GM15510 (cell line): Measurements from ENCODE around the gene FICD.

Experiments used
- POLR2A ChIP-seq: IDR thresholded peaks from 3 replicates; pipeline ENCODE4 v1.6.1; 2011; ENCODE audit warnings: borderline replicate concordance; ENCODE audit not compliant: insufficient read length; ENCODE audit errors: extremely low read depth

Gene FICD

GRCh38 chr12:108514973-108515814 is at the start of gene FICD:
Gene FICD, plus strand, starts transcription at chr12:108515277. Its CDS starts 1,696 bp downstream, at chr12:108516973.
- TF ChIP-seq POLR2A = peak; percentile 59

GRCh38 chr12:108465417-108465816 is 49.7 kb upstream of the FICD start:
- no peak for TF ChIP-seq POLR2A

GRCh38 chr12:108468196-108468968 is 46.7 kb upstream of the FICD start:
- no peak for TF ChIP-seq POLR2A

- no peak for TF ChIP-seq POLR2A
These were observed 41.5 kb upstream of the FICD start for GRCh38 chr12:108473400-108474055.

- no peak for TF ChIP-seq POLR2A
These were observed 39.7 kb upstream of the FICD start for GRCh38 chr12:108475396-108475795.

- no peak for TF ChIP-seq POLR2A
These were observed 37.8 kb upstream of the FICD start for GRCh38 chr12:108477055-108477880.

GRCh38 chr12:108477881-108478259 is 37.2 kb upstream of the FICD start:
- TF ChIP-seq POLR2A = no peak

GRCh38 chr12:108478611-108479206 is 36.4 kb upstream of the FICD start:
- TF ChIP-seq POLR2A = no peak

- TF ChIP-seq POLR2A = no peak
These were observed 35.6 kb upstream of the FICD start for GRCh38 chr12:108479364-108480070.

- TF ChIP-seq POLR2A = no peak
These were observed 32.3 kb upstream of the FICD start for GRCh38 chr12:108482717-108483212.

GRCh38 chr12:108483213-108484059 is 31.6 kb upstream of the FICD start:
- no peak for TF ChIP-seq POLR2A

GRCh38 chr12:108484431-108484830 is 30.6 kb upstream of the FICD start:
- TF ChIP-seq POLR2A = no peak
